H1 (cell line): ENCODE measurements around the gene TSC22D1. TPM values are rescaled to one million over a fixed set of nuclear protein-coding genes. Genes with fewer than 3 reads are reported as not detected.

Experiments used
- GTF2F1 ChIP-seq: IDR thresholded peaks from 2 replicates; pipeline ENCODE4 v1.6.1; 2012; ENCODE audit warnings: low read depth, low read length, improper control_type of control experiment, borderline replicate concordance
- SIRT6 ChIP-seq: IDR thresholded peaks from one replicate; pipeline ENCODE4 v1.7.1; 2012; ENCODE audit warnings: low read length, inconsistent platforms
- polyA plus RNA-seq, 7 experiments: library from polyadenylated mRNA; depleted of rRNA in 3 of 7; stranded (reverse) in 5 of 7; unstranded in 2 of 7; fragments of >200 nt in 5 of 7; fragments of 200-250 nt in 2 of 7; gene quantifications; 1 replicate in 5 of 7; 2 replicates in 1 of 7; 4 replicates in 1 of 7; pipeline versions ENCODE4 v1.2.1 to v1.2.3, GENCODE V29; 2011 to 2013; ENCODE audit warnings: missing spikeins in 2 of 7, mixed read lengths in 2 of 7
- total RNA-seq: library from RNA; stranded (reverse); fragmentation: NEBNext Ultra II Directional; extraction: Animal tissue kit (Norgen Biotek cat#: 25700); gene quantifications from 2 replicates; pipeline ENCODE4 v1.2.1, GENCODE V29; 2021

TSC22D1 gene
- total and polyA plus RNA-seq, 2 of the 8 experiments (the other 6 are each of a cell fraction or from before 2014, with no cell fraction given): 52.6 to 80.9 TPM

DNA sequence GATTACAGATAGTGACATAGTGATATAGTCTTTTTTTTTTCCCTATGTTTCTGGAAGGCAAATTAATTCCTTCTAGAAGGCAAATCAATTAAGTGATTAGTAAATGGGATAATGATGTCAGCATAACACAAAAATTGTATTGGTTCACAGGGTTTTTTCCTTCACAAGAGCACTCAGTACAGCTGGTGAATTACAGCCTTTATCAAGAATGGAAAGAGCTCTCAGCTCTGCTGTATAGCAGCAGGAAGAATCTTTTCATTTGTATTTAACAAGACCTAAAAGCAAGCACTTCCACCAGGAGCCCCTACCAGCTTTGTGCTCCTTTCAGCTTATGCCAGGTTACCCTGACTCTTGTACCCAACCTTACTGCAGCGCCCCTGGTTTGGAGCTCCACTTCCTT, 111.7 kb downstream of the TSC22D1 start (continued):
- no peak for TF ChIP-seq GTF2F1
- no peak for TF ChIP-seq SIRT6
